Upper lobe of left lung (tissue), 4 donors: ENCODE measurements around the gene ARID4B.

Experiments
- CTCF ChIP-seq, 6 experiments: fragments of 450-650 bp in 4 of 6; fragments of 200-600 bp in 2 of 6; sonication (generic) in 2 of 6; IDR thresholded peaks; one replicate each; pipeline ENCODE4 v1.5.1; 2016 to 2019; ENCODE audit warnings: antibody characterized with exemption in 6 of 6
- EP300 ChIP-seq, 4 donors: sonication (generic); formaldehyde crosslinking; IDR thresholded peaks; one replicate each; pipeline ENCODE4 v1.5.1; 2017; ENCODE audit warnings: antibody characterized with exemption in 4 of 4, control low read depth in 2 of 4
- POLR2A ChIP-seq, 4 donors: fragments of 450-650 bp; IDR thresholded peaks; one replicate each; pipeline ENCODE4 v1.5.1; 2016 to 2017; ENCODE audit warnings: antibody characterized with exemption in 4 of 4, mild to moderate bottlenecking in 2 of 4
- POLR2AphosphoS5 ChIP-seq, 2 donors: sonication (generic); formaldehyde crosslinking; IDR thresholded peaks; one replicate each; pipeline ENCODE4 v1.5.1; 2017; ENCODE audit warnings: antibody characterized with exemption in 2 of 2

DNA sequence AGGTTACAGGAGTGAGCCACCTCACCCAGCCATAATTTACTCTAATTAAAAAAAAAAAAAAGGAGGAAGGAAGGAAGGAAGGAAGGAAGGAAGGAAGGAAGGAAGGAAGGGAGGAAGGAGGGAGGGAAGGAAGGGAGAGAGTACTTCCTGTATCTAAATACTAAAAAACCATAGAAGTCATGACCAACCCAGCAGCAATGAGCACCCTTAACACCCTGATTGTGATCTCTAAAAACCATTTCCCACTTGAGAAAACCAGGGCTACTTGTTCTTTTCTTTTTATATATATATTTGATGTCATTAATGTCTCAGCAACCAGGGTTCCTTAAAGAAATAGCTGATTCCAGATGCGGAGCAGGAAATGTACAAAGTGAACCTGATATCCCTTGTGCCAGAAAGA lies 31.2 kb downstream of the ARID4B start:
- TF ChIP-seq CTCF (IDR thresholded peaks at IDR 0.05) = no peak
- no peak for TF ChIP-seq POLR2AphosphoS5 (IDR thresholded peaks at IDR 0.05)
- no peak for TF ChIP-seq POLR2A (IDR thresholded peaks at IDR 0.05)
- no peak for TF ChIP-seq EP300 (IDR thresholded peaks at IDR 0.05)
